Measurements from ENCODE around the gene ITM2C.
A peak's percentile ranks its signal among the peaks of the same experiment; 100 is the strongest.

- TF ChIP-seq MYNN (tag by site-specific recombination; IDR thresholded peaks at IDR 0.05; ENCODE audit: borderline replicate concordance) (no peak), RBAK (tag by site-specific recombination; IDR thresholded peaks at IDR 0.05) (no peak), CTCF (tag by site-specific recombination; IDR thresholded peaks at IDR 0.05) (peak; percentile 53), ZNF18 (tag by site-specific recombination; IDR thresholded peaks at IDR 0.05) (no peak)
These were observed 1.3 kb downstream of the ITM2C start for GRCh38 chr2:230865766-230866755.

All from HEK293 (cell line).